ENCODE data around the gene IL4R.
A peak's percentile ranks its signal among the peaks of the same experiment; 100 is the strongest.

Gene IL4R

GRCh38 chr16:27284865-27285675 is 28.7 kb upstream of the IL4R start:
- Histone ChIP-seq H3K36me3 (ENCODE audit: control insufficient read depth, low read length) (no peaks in the 10 kb centered on the region), H3K27me3 (ENCODE audit: control insufficient read depth, low read length) (no peaks in the 10 kb centered on the region), H3F3A (ENCODE audit: control insufficient read depth, insufficient read depth) (peaks cover 8% of the 10 kb centered on the region; the same call in 1 of the 2 replicates), H4K20me1 (ENCODE audit: control insufficient read depth, insufficient read depth, low read depth, low read length) (no peaks in the 10 kb centered on the region), H3K9me3 (ENCODE audit: control insufficient read depth, insufficient read depth, low read length) (no peaks in the 10 kb centered on the region), H3K79me2 (ENCODE audit: control insufficient read depth, low read length) (no peaks in the 10 kb centered on the region), H3K27ac (ENCODE audit: low read depth, low read length) (no peak overlapping the region), H3K4me1 (ENCODE audit: control insufficient read depth, low read length) (peaks cover 55% of the 10 kb centered on the region), H3K4me2 (ENCODE audit: low read length) (peak overlapping the region; percentile 43), H3K9me2 (replicated peaks; ENCODE audit: control insufficient read depth, low read length) (no peaks in the 10 kb centered on the region), H3K4me3 (ENCODE audit: low read length) (no peak overlapping the region)
- TF ChIP-seq CTCF (IDR thresholded peaks at IDR 0.05; ENCODE audit: low read depth, low read length, poor library complexity, severe bottlenecking) (no peak), EZH2phosphoT487 (IDR thresholded peaks at IDR 0.05; ENCODE audit: borderline replicate concordance, low read length) (no peak)

GRCh38 chr16:27285676-27286196 is 28.0 kb upstream of the IL4R start:
- Histone ChIP-seq H3K36me3 (ENCODE audit: control insufficient read depth, low read length) (no peaks in the 10 kb centered on the region), H3F3A (ENCODE audit: control insufficient read depth, insufficient read depth) (peaks cover 8% of the 10 kb centered on the region; the same call in 1 of the 2 replicates), H3K27ac (ENCODE audit: low read depth, low read length) (peak overlapping the region; percentile 7; the same call in 1 of the 2 replicates), H3K4me2 (ENCODE audit: low read length) (peak overlapping the region; percentile 17), H3K9me2 (replicated peaks; ENCODE audit: control insufficient read depth, low read length) (no peaks in the 10 kb centered on the region), H3K4me3 (ENCODE audit: low read length) (no peak overlapping the region), H3K27me3 (ENCODE audit: control insufficient read depth, low read length) (no peaks in the 10 kb centered on the region), H3K9me3 (ENCODE audit: control insufficient read depth, insufficient read depth, low read length) (no peaks in the 10 kb centered on the region), H4K20me1 (ENCODE audit: control insufficient read depth, insufficient read depth, low read depth, low read length) (no peaks in the 10 kb centered on the region), H3K79me2 (ENCODE audit: control insufficient read depth, low read length) (no peaks in the 10 kb centered on the region), H3K4me1 (ENCODE audit: control insufficient read depth, low read length) (peaks cover 62% of the 10 kb centered on the region)
- TF ChIP-seq CTCF (IDR thresholded peaks at IDR 0.05; ENCODE audit: low read depth, low read length, poor library complexity, severe bottlenecking): no peak
- TF ChIP-seq EZH2phosphoT487 (IDR thresholded peaks at IDR 0.05; ENCODE audit: borderline replicate concordance, low read length): no peak

- Histone ChIP-seq H3K4me2 (ENCODE audit: low read length) (peak overlapping the region; percentile 17), H3K79me2 (ENCODE audit: control insufficient read depth, low read length) (no peaks in the 10 kb centered on the region), H3K9me3 (ENCODE audit: control insufficient read depth, insufficient read depth, low read length) (no peaks in the 10 kb centered on the region), H3K4me1 (ENCODE audit: control insufficient read depth, low read length) (peaks cover 60% of the 10 kb centered on the region), H3K27me3 (ENCODE audit: control insufficient read depth, low read length) (no peaks in the 10 kb centered on the region), H3F3A (ENCODE audit: control insufficient read depth, insufficient read depth) (peaks cover 3% of the 10 kb centered on the region; the same call in 1 of the 2 replicates), H3K4me3 (ENCODE audit: low read length) (no peak overlapping the region), H3K27ac (ENCODE audit: low read depth, low read length) (peak overlapping the region; percentile 7; the same call in 1 of the 2 replicates), H4K20me1 (ENCODE audit: control insufficient read depth, insufficient read depth, low read depth, low read length) (no peaks in the 10 kb centered on the region), H3K36me3 (ENCODE audit: control insufficient read depth, low read length) (no peaks in the 10 kb centered on the region), H3K9me2 (replicated peaks; ENCODE audit: control insufficient read depth, low read length) (no peaks in the 10 kb centered on the region)
- TF ChIP-seq CTCF (IDR thresholded peaks at IDR 0.05; ENCODE audit: low read depth, low read length, poor library complexity, severe bottlenecking): no peak
- TF ChIP-seq EZH2phosphoT487 (IDR thresholded peaks at IDR 0.05; ENCODE audit: borderline replicate concordance, low read length): no peak
Measured at GRCh38 chr16:27286451-27286850, 27.3 kb upstream of the IL4R start.

Measured in DOHH2 (cell line).